OCI-LY3 (cell line): ENCODE data around the gene FYN.

Source experiments
- H2AFZ ChIP-seq: fragments of 200-600, 300-600 bp; shearing (Covaris generic); 2 replicates; pipeline ENCODE4 v1.6.0; 2014; ENCODE audit warnings: antibody characterized with exemption, low read depth, low read length
- H3K27ac ChIP-seq: fragments of 200-600, 300-600 bp; sonication (generic); 2 replicates; pipeline ENCODE4 v1.5.1; 2014; ENCODE audit warnings: mild to moderate bottlenecking, low read length, moderate library complexity, mixed read lengths
- H3K27me3 ChIP-seq: fragments of 200-600, 300-600 bp; sonication (generic); 2 replicates; pipeline ENCODE4 v1.6.1; 2014; ENCODE audit warnings: low read depth, low read length, mixed read lengths
- H3K36me3 ChIP-seq: fragments of 200-600, 300-600 bp; sonication (generic); replicated peaks from 2 replicates; pipeline ENCODE3; 2014; ENCODE audit warnings: low read depth, low read length, mixed read lengths
- H3K4me1 ChIP-seq: fragments of 300-600, 200-600 bp; sonication (generic); 2 replicates; pipeline ENCODE4 v1.6.1; 2014; ENCODE audit warnings: low read length, mixed read lengths
- H3K4me2 ChIP-seq: fragments of 200-600, 300-600 bp; sonication (generic); 2 replicates; pipeline ENCODE4 v1.6.1; 2014; ENCODE audit warnings: low read length, mixed read lengths
- H3K4me3 ChIP-seq: fragments of 300-600, 200-600 bp; sonication (generic); 2 replicates; pipeline ENCODE4 v1.5.1; 2014; ENCODE audit warnings: antibody characterized with exemption, mild to moderate bottlenecking, low read length, moderate library complexity
- H3K79me2 ChIP-seq: fragments of 300-600, 200-600 bp; shearing (Covaris generic); 2 replicates; pipeline ENCODE4 v1.6.1; 2014; ENCODE audit warnings: mild to moderate bottlenecking, low read length, mixed read lengths
- H3K9ac ChIP-seq: fragments of 300-600, 200-600 bp; shearing (Covaris generic); 2 replicates; pipeline ENCODE4 v1.6.0; 2014; ENCODE audit warnings: mild to moderate bottlenecking, low read length, moderate library complexity
- H3K9me3 ChIP-seq: fragments of 200-600, 300-600 bp; shearing (Covaris generic); 2 replicates; pipeline ENCODE4 v1.6.1; 2014; ENCODE audit warnings: low read length, mixed read lengths; ENCODE audit not compliant: insufficient read depth
- H4K20me1 ChIP-seq: fragments of 200-600, 300-600 bp; sonication (generic); 2 replicates; pipeline ENCODE4 v1.6.1; 2016; ENCODE audit warnings: low read length, mixed read lengths; ENCODE audit not compliant: insufficient read depth
- EZH2phosphoT487 ChIP-seq: fragments of 200-600 bp; shearing (Covaris generic); IDR thresholded peaks from 2 replicates; pipeline ENCODE4 v1.6.1; 2018; ENCODE audit warnings: antibody characterized with exemption, mixed run types, low read depth
- TF ChIP-seq, protein P1 (sequence below): fragments of 200-600, 300-600 bp; sonication (generic); IDR thresholded peaks from 2 replicates; pipeline ENCODE4 v1.5.1; 2014; ENCODE audit warnings: antibody characterized with exemption, low read length, low read depth

FYN gene

GRCh38 chr6:111666847-111667246 is 206.4 kb downstream of the FYN start:
- H3K79me2 ChIP-seq = no peaks in the 10 kb centered on the region
- no peaks in the 10 kb centered on the region for H3K27me3 ChIP-seq
- H3K4me1 ChIP-seq = peaks cover 3% of the 10 kb centered on the region; the same call in 1 of the 2 replicates
- no peak overlapping the region for H3K4me3 ChIP-seq
- H2AFZ ChIP-seq = no peak overlapping the region
- H3K9ac ChIP-seq = no peak overlapping the region
- no peaks in the 10 kb centered on the region for H4K20me1 ChIP-seq
- H3K36me3 ChIP-seq = no peaks in the 10 kb centered on the region
- no peak for TF ChIP-seq EZH2phosphoT487
- TF ChIP-seq, protein P1, sequence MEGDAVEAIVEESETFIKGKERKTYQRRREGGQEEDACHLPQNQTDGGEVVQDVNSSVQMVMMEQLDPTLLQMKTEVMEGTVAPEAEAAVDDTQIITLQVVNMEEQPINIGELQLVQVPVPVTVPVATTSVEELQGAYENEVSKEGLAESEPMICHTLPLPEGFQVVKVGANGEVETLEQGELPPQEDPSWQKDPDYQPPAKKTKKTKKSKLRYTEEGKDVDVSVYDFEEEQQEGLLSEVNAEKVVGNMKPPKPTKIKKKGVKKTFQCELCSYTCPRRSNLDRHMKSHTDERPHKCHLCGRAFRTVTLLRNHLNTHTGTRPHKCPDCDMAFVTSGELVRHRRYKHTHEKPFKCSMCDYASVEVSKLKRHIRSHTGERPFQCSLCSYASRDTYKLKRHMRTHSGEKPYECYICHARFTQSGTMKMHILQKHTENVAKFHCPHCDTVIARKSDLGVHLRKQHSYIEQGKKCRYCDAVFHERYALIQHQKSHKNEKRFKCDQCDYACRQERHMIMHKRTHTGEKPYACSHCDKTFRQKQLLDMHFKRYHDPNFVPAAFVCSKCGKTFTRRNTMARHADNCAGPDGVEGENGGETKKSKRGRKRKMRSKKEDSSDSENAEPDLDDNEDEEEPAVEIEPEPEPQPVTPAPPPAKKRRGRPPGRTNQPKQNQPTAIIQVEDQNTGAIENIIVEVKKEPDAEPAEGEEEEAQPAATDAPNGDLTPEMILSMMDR = no peak
- no peak overlapping the region for H3K4me2 ChIP-seq
- no peaks in the 10 kb centered on the region for H3K9me3 ChIP-seq
- H3K27ac ChIP-seq = no peak overlapping the region

DNA sequence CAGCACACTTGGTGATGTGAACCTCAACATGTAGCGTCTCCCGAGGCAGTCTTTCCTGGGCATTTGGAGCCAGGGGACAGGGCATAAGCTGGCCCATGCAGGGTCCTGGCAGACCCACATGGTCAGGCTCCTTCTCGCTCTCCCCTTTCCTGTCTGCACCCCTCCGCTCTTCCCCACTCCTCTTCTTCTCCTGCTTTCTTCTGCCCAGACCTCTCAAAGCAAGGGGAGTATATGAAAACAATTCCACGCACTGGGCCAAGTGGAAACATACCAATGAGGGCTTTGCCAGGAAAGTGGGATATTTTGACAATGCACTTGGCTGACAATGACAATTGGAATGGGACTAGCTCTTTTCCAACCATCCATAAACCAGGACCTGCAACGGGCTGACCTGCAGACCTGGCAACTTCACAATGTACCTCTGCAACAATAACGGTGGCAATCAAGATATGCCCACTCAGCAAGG is 208.7 kb downstream of the FYN start:
- H2AFZ ChIP-seq = no peak overlapping the region
- TF ChIP-seq, protein P1 = no peak
- TF ChIP-seq EZH2phosphoT487 = no peak

GRCh38 chr6:111663692-111664564 is 209.3 kb downstream of the FYN start:
- no peaks in the 10 kb centered on the region for H4K20me1 ChIP-seq
- no peak overlapping the region for H2AFZ ChIP-seq
- no peaks in the 10 kb centered on the region for H3K36me3 ChIP-seq
- H3K4me1 ChIP-seq = peaks cover 3% of the 10 kb centered on the region; the same call in 1 of the 2 replicates
- H3K27me3 ChIP-seq = no peaks in the 10 kb centered on the region
- no peak overlapping the region for H3K27ac ChIP-seq
- H3K4me3 ChIP-seq = no peak overlapping the region
- no peak for TF ChIP-seq EZH2phosphoT487
- TF ChIP-seq, protein P1 = no peak
- H3K9ac ChIP-seq = no peak overlapping the region
- no peak overlapping the region for H3K4me2 ChIP-seq
- no peaks in the 10 kb centered on the region for H3K79me2 ChIP-seq
- no peaks in the 10 kb centered on the region for H3K9me3 ChIP-seq

More for the DNA sequence above, 208.7 kb downstream of the FYN start:
- H3K27me3 ChIP-seq = no peaks in the 10 kb centered on the region
- H3K4me3 ChIP-seq = no peak overlapping the region
- H3K9ac ChIP-seq = no peak overlapping the region
- H3K4me1 ChIP-seq = peaks cover 3% of the 10 kb centered on the region; the same call in 1 of the 2 replicates
- H3K9me3 ChIP-seq = no peaks in the 10 kb centered on the region
- H4K20me1 ChIP-seq = no peaks in the 10 kb centered on the region
- no peaks in the 10 kb centered on the region for H3K79me2 ChIP-seq
- H3K36me3 ChIP-seq = no peaks in the 10 kb centered on the region
- no peak overlapping the region for H3K4me2 ChIP-seq
- no peak overlapping the region for H3K27ac ChIP-seq

DNA sequence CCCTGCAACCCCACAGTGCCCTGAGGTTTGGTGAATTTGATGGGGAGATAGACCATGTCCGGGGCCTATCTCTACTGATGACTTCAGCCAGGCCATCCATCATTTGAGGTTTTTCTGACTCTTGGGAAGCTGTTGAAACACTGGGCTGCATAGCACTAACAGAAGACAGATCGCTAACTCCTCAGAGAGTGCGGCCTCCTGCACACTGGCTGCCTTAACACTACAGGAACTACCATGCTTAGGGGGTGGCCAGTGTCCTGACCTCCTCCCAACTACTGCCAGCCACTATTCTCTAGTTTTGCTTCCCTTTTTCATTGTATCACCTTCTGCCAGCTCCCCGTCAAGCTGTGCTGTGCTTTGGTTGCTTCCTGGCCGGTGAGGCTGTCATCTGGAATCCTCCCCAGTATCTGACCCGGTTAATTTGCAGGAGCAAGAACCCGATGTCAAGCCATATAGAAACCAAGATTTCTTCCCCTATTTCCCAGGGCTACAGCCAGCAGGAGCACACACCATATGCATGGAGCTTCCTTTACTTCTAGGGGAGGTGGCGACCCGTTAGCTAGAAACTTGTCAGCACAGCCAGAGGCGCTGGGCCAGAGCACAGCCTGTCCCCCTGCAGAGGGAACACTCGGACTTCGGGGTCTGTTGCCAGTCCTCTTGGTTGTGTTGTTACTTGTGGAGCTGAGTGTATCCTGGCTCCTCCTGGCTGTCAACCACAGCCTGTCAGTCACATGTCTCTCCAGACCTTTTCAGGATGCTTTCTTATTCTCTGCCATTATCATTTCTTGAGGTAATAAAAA is 210.3 kb downstream of the FYN start:
- H3K4me3 ChIP-seq = no peak overlapping the region
- H3K27ac ChIP-seq = no peak overlapping the region
- no peak overlapping the region for H3K9ac ChIP-seq
- no peaks in the 10 kb centered on the region for H3K27me3 ChIP-seq
- no peaks in the 10 kb centered on the region for H3K79me2 ChIP-seq
- H3K4me1 ChIP-seq = peaks cover 3% of the 10 kb centered on the region; the same call in 1 of the 2 replicates
- H3K9me3 ChIP-seq = no peaks in the 10 kb centered on the region
- no peaks in the 10 kb centered on the region for H3K36me3 ChIP-seq
- H2AFZ ChIP-seq = no peak overlapping the region
- no peak for TF ChIP-seq EZH2phosphoT487
- TF ChIP-seq, protein P1 = no peak
- no peak overlapping the region for H3K4me2 ChIP-seq
- H4K20me1 ChIP-seq = no peaks in the 10 kb centered on the region
